ENCODE measurements around the gene EDC4.

EDC4 gene

GRCh38 chr16:67878846-67879245 is 6.0 kb downstream of the EDC4 start:
- no peak for DNase-seq

GRCh38 chr16:67879462-67879861 is 6.6 kb downstream of the EDC4 start:
- DNase-seq, result no peak

- DNase-seq, result no peak
Observed at GRCh38 chr16:67879936-67880335, 7.1 kb downstream of the EDC4 start.

GRCh38 chr16:67880584-67880983 is 7.7 kb downstream of the EDC4 start:
- no peak for DNase-seq

- DNase-seq, result no peak
Observed at GRCh38 chr16:67881621-67882161, 8.8 kb downstream of the EDC4 start.

GRCh38 chr16:67882374-67883145 is 9.7 kb downstream of the EDC4 start:
- DNase-seq, result no peak

GRCh38 chr16:67883146-67883871 is 10.5 kb downstream of the EDC4 start:
- no peak for DNase-seq

- no peak for DNase-seq
Observed at GRCh38 chr16:67883872-67884261, 11.0 kb downstream of the EDC4 start.

GRCh38 chr16:67884684-67885083 is 11.8 kb downstream of the EDC4 start, which contains the start of gene NRN1L:
Gene NRN1L (plus strand): TSS chr16:67884885. CDS start chr16:67884904, 19 bp downstream.
- no peak for DNase-seq

GRCh38 chr16:67885545-67885944 is 12.7 kb downstream of the EDC4 start:
- DNase-seq, result no peak

GRCh38 chr16:67885976-67886375 is 13.1 kb downstream of the EDC4 start:
- no peak for DNase-seq

- no peak for DNase-seq
Observed at GRCh38 chr16:67886387-67886786, 13.5 kb downstream of the EDC4 start.

GRCh38 chr16:67888331-67888730 is 15.5 kb downstream of the EDC4 start:
- DNase-seq, result no peak

GRCh38 chr16:67892375-67892774 is 19.5 kb downstream of the EDC4 start:
- no peak for DNase-seq

GRCh38 chr16:67892899-67893742 is 20.3 kb downstream of the EDC4 start, which contains the start of gene PSKH1:
Gene PSKH1 (plus strand): TSS chr16:67893254. CDS start chr16:67908750, 15,496 bp downstream.
- DNase-seq, result peak; percentile 83 to 89

- DNase-seq, result no peak
Observed at GRCh38 chr16:67893743-67894399, 21.0 kb downstream of the EDC4 start.

GRCh38 chr16:67897231-67897630 is 24.4 kb downstream of the EDC4 start:
- DNase-seq, result no peak

GRCh38 chr16:67901734-67902133 is 28.9 kb downstream of the EDC4 start:
- no peak for DNase-seq

- DNase-seq, result no peak
Observed at GRCh38 chr16:67902831-67903230, 30.0 kb downstream of the EDC4 start.

- no peak for DNase-seq
Observed at GRCh38 chr16:67907397-67908180, 34.7 kb downstream of the EDC4 start.

- DNase-seq, result no peak
Observed at GRCh38 chr16:67909056-67909742, 36.3 kb downstream of the EDC4 start.
